Activated T-cell treated with anti-CD3 and anti-CD28 coated beads, Interleukin-2, amount 50 U/mL, for 4 hours (primary cell): Measurements from ENCODE around the gene FASTK. TPM values are rescaled to one million over a fixed set of nuclear protein-coding genes. Genes with fewer than 3 reads are reported as not detected.

Source experiments
- ATAC-seq, 2 donors: fragments of 200-7000 bp; cut with Tn5 transposase; one replicate each; pipeline ENCODE4 v1.10.0; 2021
- DNase-seq: peaks from one replicate; pipeline ENCODE4 v3.0.0-alpha.2; 2020
- H3K27me3 Mint-ChIP-seq: one replicate; pipeline ENCODE4 v1.8.0; 2021; ENCODE audit warnings: low read depth, mixed read lengths
- H3K36me3 Mint-ChIP-seq: one replicate; pipeline ENCODE4 v1.8.0; 2022; ENCODE audit warnings: mixed read lengths; ENCODE audit not compliant: insufficient read depth
- H3K4me1 Mint-ChIP-seq: one replicate; pipeline ENCODE4 v1.8.0; 2021; ENCODE audit warnings: low read depth, mixed read lengths
- H3K4me3 Mint-ChIP-seq: one replicate; pipeline ENCODE4 v1.8.0; 2021; ENCODE audit warnings: mild to moderate bottlenecking, moderate library complexity, mixed read lengths
- H3K9me3 Mint-ChIP-seq: one replicate; pipeline ENCODE4 v1.8.0; 2021; ENCODE audit warnings: mixed read lengths
- total RNA-seq, 3 donors: library from RNA; stranded (reverse); gene quantifications; one replicate each; pipeline ENCODE4 v1.2.1, GENCODE V29; 2021

FASTK gene
- 100 to 1,000 TPM in 2 of 3 donors, 10 to 100 TPM in 1; 96.5 to 111 (median 104) TPM for total RNA-seq

- peaks cover 6% of the 10 kb centered on the region for H3K27me3 Mint-ChIP-seq
- peaks cover 8% of the 10 kb centered on the region for H3K36me3 Mint-ChIP-seq
- H3K4me3 Mint-ChIP-seq = peak within 1 kb of the TSS; percentile 91
- ATAC-seq (peak; percentile 87 to 89), DNase-seq (peak; percentile 78)
- no peaks in the 10 kb centered on the region for H3K9me3 Mint-ChIP-seq
- peaks cover 37% of the 10 kb centered on the region for H3K4me1 Mint-ChIP-seq
Measured at GRCh38 chr7:151080522-151081169, at the start of gene FASTK. Gene FASTK (minus strand): TSS chr7:151080809. CDS start chr7:151080766, 43 bp downstream.

GRCh38 chr7:151129960-151130591, 49.5 kb upstream of the FASTK start:
- Mint-ChIP-seq H3K36me3 (peaks cover 3% of the 10 kb centered on the region), H3K9me3 (no peaks in the 10 kb centered on the region), H3K4me3 (no peak overlapping the region), H3K4me1 (no peaks in the 10 kb centered on the region), H3K27me3 (no peaks in the 10 kb centered on the region)
- DNase-seq (no peak), ATAC-seq (no peak)

DNA sequence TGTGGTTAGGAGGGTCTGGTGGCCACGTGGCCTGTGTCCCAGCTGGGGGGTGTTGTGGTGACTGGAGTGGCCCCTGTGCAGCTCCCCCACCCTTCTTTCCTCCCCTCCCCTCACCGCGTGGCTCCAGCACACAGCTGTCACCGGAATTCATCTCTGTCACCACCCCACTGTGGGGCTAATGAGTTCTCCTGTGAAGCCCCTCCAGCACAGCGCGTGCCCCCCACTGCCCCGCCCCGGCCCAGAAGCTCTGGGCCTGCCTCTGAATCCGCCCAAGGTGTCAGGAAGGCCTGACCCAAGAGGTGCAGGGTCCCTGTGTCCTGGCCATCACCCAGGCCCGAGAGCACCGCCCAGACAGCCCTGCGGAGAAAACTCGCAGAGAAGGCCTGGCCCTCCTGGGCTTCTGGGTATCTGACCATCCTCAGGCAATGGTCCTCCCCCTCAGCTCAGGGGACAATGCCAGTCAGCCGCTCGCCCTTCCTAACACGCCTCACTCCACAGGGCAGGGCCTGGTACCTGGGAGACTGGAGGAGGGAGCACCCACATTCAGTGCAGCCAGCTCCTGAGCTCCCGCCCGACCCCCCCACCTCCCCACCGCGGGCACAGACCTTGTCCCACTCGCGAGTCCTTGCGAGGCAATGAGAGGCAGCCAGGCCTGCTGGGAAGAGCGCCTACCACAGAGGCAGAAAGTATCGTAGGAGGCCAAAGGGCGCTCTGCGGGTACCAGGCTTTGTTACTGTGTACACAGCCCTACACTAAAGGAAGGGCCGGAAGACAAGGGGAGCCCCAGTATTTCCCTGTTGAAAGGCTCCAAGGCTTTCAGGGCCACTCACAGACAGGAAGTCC, 48.7 kb upstream of the FASTK start:
- ATAC-seq (no peak), DNase-seq (no peak)
- Mint-ChIP-seq H3K9me3 (no peaks in the 10 kb centered on the region), H3K4me1 (no peaks in the 10 kb centered on the region), H3K4me3 (no peak overlapping the region), H3K36me3 (peaks cover 3% of the 10 kb centered on the region), H3K27me3 (no peaks in the 10 kb centered on the region)

DNA sequence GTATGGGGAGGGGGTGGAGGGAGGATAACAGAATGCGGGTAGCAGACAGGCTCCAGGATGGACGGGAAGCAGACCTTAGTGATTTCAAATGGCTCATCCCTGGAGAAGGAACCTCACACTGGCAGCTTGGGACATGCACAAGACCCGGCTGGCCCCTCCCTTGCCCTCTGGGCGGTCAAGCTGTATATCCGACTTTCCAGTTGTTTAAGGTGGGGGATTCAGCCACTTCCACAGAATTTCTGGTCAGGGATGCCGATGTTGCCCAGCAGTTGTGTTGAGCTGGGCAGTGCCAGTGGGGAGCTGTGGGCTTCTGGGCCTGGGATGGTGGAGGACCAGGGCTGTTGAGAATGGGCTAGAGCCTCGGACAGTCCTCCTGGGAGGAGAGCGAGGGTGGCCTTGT, 48.1 kb upstream of the FASTK start:
- H3K4me1 Mint-ChIP-seq = peaks cover 4% of the 10 kb centered on the region
- DNase-seq = no peak
- H3K9me3 Mint-ChIP-seq = no peaks in the 10 kb centered on the region
- ATAC-seq = no peak
- H3K4me3 Mint-ChIP-seq = no peak overlapping the region
- H3K27me3 Mint-ChIP-seq = no peaks in the 10 kb centered on the region
- H3K36me3 Mint-ChIP-seq = peaks cover 3% of the 10 kb centered on the region

DNA sequence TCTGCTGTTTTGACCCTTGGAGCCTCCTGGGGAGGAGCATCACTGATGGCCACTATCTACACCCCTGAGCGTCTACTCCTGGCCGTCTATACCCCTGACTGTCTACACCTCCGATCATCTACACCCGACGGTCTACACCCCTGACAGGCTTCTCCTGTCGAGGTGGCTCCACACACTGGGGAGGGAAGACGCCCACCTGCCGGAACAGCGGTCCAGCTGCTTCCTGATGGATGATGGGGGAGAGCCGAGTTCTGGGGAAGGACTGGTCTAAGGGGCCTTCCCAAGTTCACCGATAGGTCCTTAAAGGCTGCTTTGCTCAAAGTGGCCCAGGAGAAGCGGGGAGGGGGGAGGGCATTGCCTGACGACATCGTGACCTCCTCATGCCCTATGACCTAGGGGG, 47.5 kb upstream of the FASTK start:
- Mint-ChIP-seq H3K4me1 (peaks cover 4% of the 10 kb centered on the region), H3K4me3 (no peak overlapping the region), H3K36me3 (peaks cover 3% of the 10 kb centered on the region), H3K27me3 (no peaks in the 10 kb centered on the region), H3K9me3 (no peaks in the 10 kb centered on the region)
- ATAC-seq = no peak
- DNase-seq = no peak

DNA sequence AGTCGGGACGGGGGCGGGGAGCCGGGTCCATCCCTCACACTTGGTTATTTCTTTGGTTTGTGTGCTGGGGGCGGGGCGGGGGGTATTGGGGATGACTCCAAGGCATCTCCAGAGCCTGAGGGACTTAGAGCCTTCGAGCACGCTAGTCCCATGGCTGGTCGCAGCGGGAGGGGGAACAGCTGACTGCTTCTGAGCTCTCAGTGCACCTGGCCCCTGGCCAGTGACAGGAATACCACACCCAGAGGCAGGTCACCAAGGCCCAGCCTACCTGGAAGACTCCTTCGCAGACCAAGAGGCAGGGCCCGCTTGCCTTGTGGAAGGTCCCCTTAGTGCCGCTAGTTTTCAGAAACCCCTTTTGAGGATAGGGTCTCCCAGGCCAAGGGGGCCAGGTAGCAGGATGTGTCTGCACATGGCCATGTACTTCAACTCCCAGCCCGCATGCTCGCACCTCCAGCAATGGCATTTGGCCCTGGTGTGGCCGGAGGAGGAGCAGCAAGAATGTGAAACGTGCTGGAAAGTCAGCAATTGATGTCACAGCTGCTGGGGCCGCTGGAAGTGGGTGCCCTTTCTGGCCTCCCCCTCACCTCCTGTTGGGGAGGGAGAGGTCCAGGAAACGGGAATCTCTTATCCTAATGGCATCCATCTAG, 46.0 kb upstream of the FASTK start:
- Mint-ChIP-seq H3K9me3 (no peaks in the 10 kb centered on the region), H3K27me3 (no peaks in the 10 kb centered on the region), H3K4me3 (no peak overlapping the region), H3K36me3 (peaks cover under 1% of the 10 kb centered on the region), H3K4me1 (peaks cover 4% of the 10 kb centered on the region)
- DNase-seq (no peak), ATAC-seq (no peak)

DNA sequence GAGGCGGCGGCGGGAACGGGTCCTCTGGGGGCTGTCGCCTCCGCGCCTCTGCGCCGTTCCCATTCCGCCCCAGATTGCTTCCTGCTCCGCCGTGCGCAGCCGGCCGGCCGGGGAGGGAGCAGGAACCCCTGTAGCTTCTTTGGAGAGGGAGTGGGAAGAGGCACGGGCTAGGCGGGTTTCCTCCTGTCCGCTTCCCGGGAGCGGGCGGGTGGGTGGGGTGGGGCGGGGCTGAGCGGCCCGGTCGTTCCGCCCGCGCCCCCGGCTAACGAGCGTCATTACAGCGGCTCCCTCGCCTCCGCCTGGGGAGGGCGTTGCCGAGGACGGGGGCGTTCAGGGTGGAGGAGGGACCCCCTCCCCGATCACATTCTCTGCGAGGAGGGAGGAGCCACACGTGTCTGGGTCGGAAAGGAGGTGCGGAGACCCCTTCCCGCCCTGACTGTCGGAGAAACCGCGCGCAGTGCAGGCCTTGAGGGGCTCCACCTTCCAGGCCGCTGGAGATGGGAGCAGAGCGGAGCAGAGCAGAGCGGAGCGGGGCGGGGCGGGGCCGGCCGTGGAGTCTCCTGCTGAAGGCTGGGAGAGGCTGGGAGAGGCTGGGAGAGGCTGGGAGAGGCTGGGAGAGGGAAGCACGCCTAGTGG, 45.4 kb upstream of the FASTK start:
- Mint-ChIP-seq H3K4me3 (no peak overlapping the region), H3K9me3 (no peaks in the 10 kb centered on the region)

DNA sequence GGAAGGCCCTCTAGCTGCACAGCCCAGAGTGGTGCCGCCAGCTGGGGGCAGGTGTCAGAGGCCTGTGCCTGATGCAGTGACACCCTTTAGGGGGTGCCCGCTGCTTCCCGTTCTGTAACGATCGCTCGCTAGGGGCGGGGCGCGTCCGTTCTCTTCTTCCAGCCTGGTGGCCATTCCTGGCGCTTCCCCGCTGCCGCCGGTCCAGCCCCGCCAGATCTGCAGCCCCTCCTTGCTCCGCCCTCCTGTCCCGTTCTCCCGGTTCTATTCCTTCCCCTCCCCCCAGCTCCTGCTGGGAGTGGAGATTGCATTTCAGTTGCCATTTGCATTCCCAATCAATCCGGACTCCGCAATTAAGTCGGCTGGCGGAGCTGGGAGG, 44.8 kb upstream of the FASTK start:
- Mint-ChIP-seq H3K4me3 (no peak overlapping the region), H3K4me1 (peaks cover 5% of the 10 kb centered on the region), H3K27me3 (no peaks in the 10 kb centered on the region), H3K36me3 (peaks cover 6% of the 10 kb centered on the region), H3K9me3 (no peaks in the 10 kb centered on the region)
- DNase-seq (no peak), ATAC-seq (no peak)

More for the DNA sequence above, 45.4 kb upstream of the FASTK start:
- ATAC-seq = no peak
- Mint-ChIP-seq H3K4me1 (peaks cover 5% of the 10 kb centered on the region), H3K27me3 (no peaks in the 10 kb centered on the region), H3K36me3 (peaks cover 2% of the 10 kb centered on the region)
- DNase-seq = no peak

DNA sequence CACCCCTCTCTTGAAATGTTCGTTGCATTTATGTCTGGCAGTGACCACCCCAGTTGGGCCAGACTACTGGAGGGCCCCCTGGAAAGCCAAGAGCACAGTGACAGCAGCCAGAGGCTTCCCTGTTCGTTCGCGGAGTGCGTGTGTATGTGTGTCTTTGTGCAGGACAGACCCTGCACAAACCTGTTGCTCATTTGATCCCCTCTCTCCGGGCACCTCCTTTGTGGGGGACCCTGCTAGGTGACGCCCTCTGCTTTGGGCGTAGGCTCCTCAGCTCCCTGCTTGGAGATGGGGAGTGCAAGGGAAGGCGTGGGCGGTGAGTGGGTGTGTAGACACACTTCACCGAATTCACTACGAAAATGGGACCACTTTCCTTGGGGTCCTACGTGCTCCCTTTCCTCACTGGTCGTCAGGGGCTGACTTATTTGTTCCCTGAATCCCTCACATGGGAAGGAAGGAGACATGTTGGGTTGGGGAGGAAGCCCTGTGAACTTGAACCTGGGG, 44.3 kb upstream of the FASTK start:
- no peaks in the 10 kb centered on the region for H3K27me3 Mint-ChIP-seq
- DNase-seq = no peak
- H3K4me1 Mint-ChIP-seq = peaks cover 5% of the 10 kb centered on the region
- ATAC-seq = no peak
- H3K36me3 Mint-ChIP-seq = peaks cover 8% of the 10 kb centered on the region
- no peaks in the 10 kb centered on the region for H3K9me3 Mint-ChIP-seq
- H3K4me3 Mint-ChIP-seq = no peak overlapping the region

DNA sequence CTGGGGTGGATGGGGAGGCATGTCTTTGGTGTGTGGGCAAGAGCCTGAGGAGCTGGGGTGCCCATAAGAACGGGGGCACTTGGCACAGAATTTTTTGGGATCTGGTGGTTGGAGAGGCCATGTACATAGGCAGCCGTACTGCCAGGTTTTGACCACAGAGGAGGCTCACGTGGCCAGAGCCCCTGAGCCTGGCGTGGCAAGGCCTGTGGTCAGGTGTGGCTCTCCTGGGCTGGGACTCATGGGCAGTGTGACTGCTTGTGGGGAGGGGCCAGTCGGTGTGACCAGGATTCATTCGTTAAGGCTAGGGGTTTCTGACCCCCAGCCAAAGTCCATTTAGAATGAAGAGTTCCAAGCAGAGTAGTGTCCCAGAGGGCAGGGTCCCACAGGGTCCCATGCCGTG, 43.9 kb upstream of the FASTK start:
- peaks cover 5% of the 10 kb centered on the region for H3K4me1 Mint-ChIP-seq
- H3K9me3 Mint-ChIP-seq = no peaks in the 10 kb centered on the region
- peaks cover 8% of the 10 kb centered on the region for H3K36me3 Mint-ChIP-seq
- DNase-seq (no peak), ATAC-seq (no peak)
- H3K27me3 Mint-ChIP-seq = no peaks in the 10 kb centered on the region
- H3K4me3 Mint-ChIP-seq = no peak overlapping the region

GRCh38 chr7:151123822-151124464, 43.3 kb upstream of the FASTK start:
- H3K36me3 Mint-ChIP-seq = peaks cover 11% of the 10 kb centered on the region
- no peaks in the 10 kb centered on the region for H3K27me3 Mint-ChIP-seq
- ATAC-seq = peak; percentile 97 to 98
- H3K9me3 Mint-ChIP-seq = no peaks in the 10 kb centered on the region
- DNase-seq = peak; percentile 81
- no peak overlapping the region for H3K4me3 Mint-ChIP-seq
- peaks cover 5% of the 10 kb centered on the region for H3K4me1 Mint-ChIP-seq

GRCh38 chr7:151123158-151123821, 42.7 kb upstream of the FASTK start:
- Mint-ChIP-seq H3K4me1 (peaks cover 9% of the 10 kb centered on the region), H3K27me3 (no peaks in the 10 kb centered on the region), H3K36me3 (peaks cover 15% of the 10 kb centered on the region), H3K4me3 (no peak overlapping the region), H3K9me3 (no peaks in the 10 kb centered on the region)
- ATAC-seq (no peak), DNase-seq (no peak)

DNA sequence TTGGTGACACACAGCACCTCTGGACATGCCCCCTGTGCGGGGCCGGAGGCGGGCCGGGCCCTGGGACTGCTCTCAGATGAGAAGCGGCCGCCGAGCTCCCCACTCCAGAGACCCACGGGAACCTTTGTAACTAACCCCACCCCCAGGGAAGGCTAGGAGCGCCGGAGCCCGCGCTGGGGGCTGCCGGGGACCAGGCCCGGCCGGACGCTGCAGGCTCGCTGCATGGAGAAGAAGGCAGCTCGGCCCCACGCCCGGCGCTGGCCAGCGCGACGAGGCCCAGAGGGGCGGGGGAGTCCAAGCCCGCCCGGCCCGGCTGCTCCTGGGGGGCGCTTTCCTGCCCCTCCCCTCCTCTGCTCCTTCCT, 42.2 kb upstream of the FASTK start:
- DNase-seq = no peak
- no peak for ATAC-seq

More for the DNA sequence above, 42.2 kb upstream of the FASTK start:
- no peaks in the 10 kb centered on the region for H3K9me3 Mint-ChIP-seq
- H3K4me1 Mint-ChIP-seq = peaks cover 11% of the 10 kb centered on the region
- H3K27me3 Mint-ChIP-seq = no peaks in the 10 kb centered on the region
- no peak overlapping the region for H3K4me3 Mint-ChIP-seq
- H3K36me3 Mint-ChIP-seq = peaks cover 15% of the 10 kb centered on the region
